Urinary bladder (tissue), 4 donors: ENCODE data around the gene EMP3. TPM values are rescaled to one million over a fixed set of nuclear protein-coding genes. Genes with fewer than 3 reads are reported as not detected.
A peak's percentile ranks its signal among the peaks of the same experiment; 100 is the strongest.
"Not testable (repeated sequence)": the region's sequence is repeated elsewhere in the genome, so short reads cannot be mapped to it uniquely, and the experiment has no call there.

ENCODE experiments used
- DNase-seq: peaks from one replicate; pipeline ENCODE4 v3.0.0-alpha.2; 2015; ENCODE audit errors: extremely low spot score
- H3K27ac ChIP-seq: one replicate; pipeline ENCODE4 v1.5.1; 2013; ENCODE audit warnings: low read depth, mild to moderate bottlenecking, moderate library complexity
- H3K36me3 ChIP-seq: one replicate; pipeline ENCODE4 v1.6.1; 2013; ENCODE audit warnings: mild to moderate bottlenecking, moderate library complexity; ENCODE audit not compliant: insufficient read depth
- H3K4me1 ChIP-seq: one replicate; pipeline ENCODE4 v1.6.1; 2013; ENCODE audit warnings: mild to moderate bottlenecking, moderate library complexity; ENCODE audit not compliant: insufficient read depth
- H3K4me3 ChIP-seq: one replicate; pipeline ENCODE4 v1.5.1; 2013; ENCODE audit warnings: low read depth, low read length
- WGBS: extraction: QIAGEN DNeasy Blood & Tissue Kit; methylation state at CpG from one replicate; pipeline ENCODE4 v1.1.7; 2013; 5-methylcytosine and 5-hydroxymethylcytosine counted together
- polyA plus RNA-seq: library from polyadenylated mRNA; stranded (reverse); fragments of 200-250 nt; gene quantifications from one replicate; pipeline ENCODE4 v1.2.3, GENCODE V29; 2013
- total RNA-seq: library from RNA; depleted of rRNA; stranded (reverse); fragments of >200 nt; gene quantifications from one replicate; pipeline ENCODE4 v1.2.3, GENCODE V29; 2014
- donor health status: healthy with polysubstance abuse.
- donor health status: healthy.

EMP3 gene
- total and polyA plus RNA-seq, 2 donors = 81.3 to 159 TPM

DNA sequence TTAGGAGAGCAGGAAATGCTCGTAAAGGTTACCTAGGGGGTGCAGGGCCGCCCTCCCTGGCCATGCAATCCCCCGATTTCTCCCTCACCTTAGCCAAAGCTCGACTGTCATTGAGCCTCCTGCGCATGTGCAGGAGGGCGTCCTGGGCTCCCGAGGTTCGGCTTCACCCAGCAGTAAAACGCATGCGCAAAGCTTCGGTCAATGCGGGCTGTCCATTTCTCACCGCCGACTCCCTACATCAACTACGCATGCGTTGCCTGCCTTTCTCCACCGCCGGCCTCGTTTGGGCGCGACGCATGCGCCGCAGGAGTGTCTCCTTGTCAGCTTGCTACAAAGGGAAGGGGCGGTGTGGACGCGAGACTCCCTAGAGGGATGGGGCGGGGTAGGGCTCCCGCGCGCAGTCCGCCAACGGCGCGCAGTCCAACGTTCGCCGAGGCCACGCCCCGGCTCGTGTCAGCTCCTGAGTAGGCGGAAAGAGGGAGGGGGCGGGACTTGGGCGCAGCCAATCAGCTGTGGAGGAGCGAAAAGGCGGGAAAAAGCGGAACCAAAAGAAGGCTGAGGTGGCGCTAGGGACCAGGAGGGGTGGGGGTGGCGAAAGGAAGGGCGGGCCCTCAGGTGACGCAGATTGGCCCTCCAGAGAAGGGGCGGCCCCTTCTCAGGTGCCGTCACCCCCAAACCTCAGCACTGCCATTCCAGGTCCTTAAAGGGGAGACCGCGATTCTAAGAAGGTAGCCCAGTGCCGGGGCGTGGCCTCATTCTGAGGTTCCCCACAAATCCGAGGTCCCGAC is 38.7 kb downstream of the EMP3 start, which contains the start of the genes SYNGR4 and TMEM143:
TSS of gene SYNGR4 (plus strand) at position 558 of the 788 bp plus-strand sequence. CDS start 1,476 bp downstream, outside the sequence.
TSS of gene TMEM143 (minus strand) at position 131 of the 788 bp plus-strand sequence. CDS start at position 111, 20 bp downstream.
- Histone ChIP-seq H3K4me1 (no peaks in the 10 kb centered on the region), H3K4me3 (peak within 1 kb of the TSS; percentile 54), H3K36me3 (no peaks in the 10 kb centered on the region), H3K27ac (peak within 1 kb of the TSS; percentile 92)
- WGBS = under 1% methylated on average over 59 of the region's 59 CpGs
- peak; percentile 100 for DNase-seq

DNA sequence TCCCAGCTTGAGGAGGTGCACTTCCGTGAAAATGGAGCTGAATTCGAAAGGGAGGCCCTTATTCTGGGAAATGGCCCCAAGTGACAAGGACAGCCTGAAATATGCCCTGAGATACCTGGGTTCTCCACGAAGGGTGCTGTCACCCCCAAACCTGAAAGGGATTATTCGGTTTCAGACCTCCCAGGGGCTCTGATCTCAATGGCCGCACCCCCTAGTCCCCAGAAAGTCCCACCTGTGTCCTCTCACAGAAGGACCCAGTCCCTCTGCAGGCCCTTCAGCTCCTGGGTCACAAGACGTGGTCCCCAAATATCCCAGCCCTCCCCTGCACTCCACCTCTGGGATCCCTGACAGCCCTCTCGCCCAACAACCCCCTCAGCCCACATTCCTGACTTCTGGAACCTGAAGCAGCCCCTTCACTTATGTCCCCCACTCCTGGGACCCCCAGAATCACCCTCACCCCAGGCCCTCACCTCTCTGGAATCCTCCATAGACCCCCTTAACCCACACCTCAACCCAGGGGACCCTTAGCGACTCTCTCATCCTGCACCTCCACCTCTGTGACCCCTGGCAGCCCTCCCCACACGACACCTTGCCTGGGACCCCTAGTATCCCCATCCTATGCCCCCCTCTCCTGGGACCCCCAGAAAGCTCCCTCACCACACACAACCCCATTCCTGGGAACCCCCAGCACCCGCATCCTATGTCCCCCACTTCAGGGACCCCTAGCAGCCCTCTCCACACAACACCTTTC is 39.4 kb downstream of the EMP3 start:
- no peak overlapping the region for H3K4me3 ChIP-seq
- WGBS = 65% methylated on average over 10 of the region's 10 CpGs
- no peaks in the 10 kb centered on the region for H3K4me1 ChIP-seq
- H3K27ac ChIP-seq = no peak overlapping the region
- no peak for DNase-seq
- H3K36me3 ChIP-seq = no peaks in the 10 kb centered on the region

- no peaks in the 10 kb centered on the region for H3K36me3 ChIP-seq
- DNase-seq = no peak
- H3K4me1 ChIP-seq = no peaks in the 10 kb centered on the region
- 91% methylated on average over 11 of the region's 11 CpGs for WGBS
- H3K4me3 ChIP-seq = no peak overlapping the region
- H3K27ac ChIP-seq = no peak overlapping the region
These were observed 40.2 kb downstream of the EMP3 start for GRCh38 chr19:48365602-48366001.

DNA sequence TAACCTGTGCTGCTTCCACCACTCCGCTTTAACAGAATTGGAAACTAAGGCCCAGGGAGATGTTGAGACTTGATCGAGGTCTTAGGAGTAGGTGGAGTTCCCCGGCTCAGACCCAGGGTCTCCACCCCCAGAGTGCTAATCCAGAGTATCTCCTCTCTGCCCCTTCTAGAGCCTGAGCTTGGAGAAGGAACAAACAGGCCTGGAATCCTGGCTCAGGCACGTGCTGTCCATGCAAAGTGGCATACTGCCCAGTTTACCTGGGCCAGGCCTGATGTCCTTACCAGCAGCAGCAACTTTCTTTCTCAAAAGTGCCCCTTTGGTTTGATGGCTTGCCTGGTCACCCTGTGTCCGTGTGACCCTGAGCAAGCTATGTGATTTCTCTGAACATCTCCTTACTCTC is 42.5 kb downstream of the EMP3 start:
- no peaks in the 10 kb centered on the region for H3K36me3 ChIP-seq
- no peaks in the 10 kb centered on the region for H3K4me1 ChIP-seq
- DNase-seq = no peak
- H3K27ac ChIP-seq = no peak overlapping the region
- 66% methylated on average over 5 of the region's 5 CpGs for WGBS
- no peak overlapping the region for H3K4me3 ChIP-seq

DNA sequence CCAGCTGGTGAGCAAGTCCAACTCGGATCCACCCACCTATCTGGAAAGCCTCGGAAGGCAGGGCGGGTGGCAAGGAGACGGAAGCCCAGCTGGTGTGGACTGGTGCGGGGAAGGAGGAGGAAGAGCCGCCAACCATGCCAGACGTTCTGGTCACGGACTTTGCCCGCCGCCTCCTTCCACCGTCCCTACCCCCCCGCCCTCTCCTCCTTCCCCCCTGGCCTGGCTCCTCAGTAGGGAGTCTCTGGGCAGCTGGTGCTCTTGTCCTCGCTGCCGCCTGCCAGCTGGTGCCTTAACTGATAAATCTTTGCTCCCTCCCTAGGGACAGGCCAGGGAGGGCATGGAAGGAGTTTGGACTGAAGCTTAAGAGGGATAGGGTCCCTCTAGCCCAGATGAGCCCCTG is 43.6 kb downstream of the EMP3 start:
- DNase-seq = no peak
- no peak overlapping the region for H3K4me3 ChIP-seq
- no peaks in the 10 kb centered on the region for H3K4me1 ChIP-seq
- WGBS = 78% methylated on average over 14 of the region's 14 CpGs
- no peaks in the 10 kb centered on the region for H3K36me3 ChIP-seq
- no peak overlapping the region for H3K27ac ChIP-seq

DNA sequence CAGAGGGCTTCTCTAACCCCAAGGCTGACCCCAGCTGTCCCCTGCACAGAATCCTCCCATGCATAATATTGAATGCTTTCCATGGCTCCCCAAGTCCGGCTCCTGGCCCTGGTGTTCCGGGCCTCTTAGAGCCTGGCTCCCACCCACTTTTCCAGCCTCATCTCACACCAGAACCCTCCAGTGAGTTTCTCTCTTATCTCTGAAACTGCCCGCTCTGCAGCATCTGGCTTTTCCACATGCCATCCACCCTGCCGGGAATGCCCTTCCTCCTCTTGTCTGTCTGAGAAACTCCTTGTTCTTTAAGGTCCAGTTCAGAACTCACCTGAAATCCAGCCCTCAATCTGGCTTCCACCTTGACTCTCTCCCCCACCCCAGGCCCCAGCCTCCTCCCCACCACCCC is 45.6 kb downstream of the EMP3 start:
- Histone ChIP-seq H3K36me3 (no peaks in the 10 kb centered on the region), H3K4me1 (no peaks in the 10 kb centered on the region), H3K27ac (no peak overlapping the region), H3K4me3 (no peak overlapping the region)
- no peak for DNase-seq
- WGBS = 73% methylated on average over 4 of the region's 4 CpGs

- DNase-seq = no peak
- Histone ChIP-seq H3K4me3 (no peak overlapping the region), H3K36me3 (no peaks in the 10 kb centered on the region), H3K27ac (no peak overlapping the region), H3K4me1 (no peaks in the 10 kb centered on the region)
- 61% methylated on average over 7 of the region's 7 CpGs for WGBS
These were observed 46.0 kb downstream of the EMP3 start for GRCh38 chr19:48371367-48371766.

GRCh38 chr19:48371771-48372170 is 46.4 kb downstream of the EMP3 start:
- H3K4me3 ChIP-seq, H3K4me1 ChIP-seq, H3K36me3 ChIP-seq, H3K27ac ChIP-seq, DNase-seq: not testable (repeated sequence)
- 93% methylated on average over 5 of the region's 5 CpGs for WGBS

- Histone ChIP-seq H3K4me1 (no peaks in the 10 kb centered on the region), H3K36me3 (no peaks in the 10 kb centered on the region), H3K4me3 (no peak overlapping the region), H3K27ac (no peak overlapping the region)
- DNase-seq = peak; percentile 29
- WGBS = 59% methylated on average over 4 of the region's 4 CpGs
These were observed 47.6 kb downstream of the EMP3 start for GRCh38 chr19:48372904-48373303.

GRCh38 chr19:48373567-48373966 is 48.2 kb downstream of the EMP3 start:
- no peak for DNase-seq
- no peaks in the 10 kb centered on the region for H3K36me3 ChIP-seq
- no peak overlapping the region for H3K27ac ChIP-seq
- no peaks in the 10 kb centered on the region for H3K4me1 ChIP-seq
- 87% methylated on average over 11 of the region's 11 CpGs for WGBS
- H3K4me3 ChIP-seq = no peak overlapping the region

DNA sequence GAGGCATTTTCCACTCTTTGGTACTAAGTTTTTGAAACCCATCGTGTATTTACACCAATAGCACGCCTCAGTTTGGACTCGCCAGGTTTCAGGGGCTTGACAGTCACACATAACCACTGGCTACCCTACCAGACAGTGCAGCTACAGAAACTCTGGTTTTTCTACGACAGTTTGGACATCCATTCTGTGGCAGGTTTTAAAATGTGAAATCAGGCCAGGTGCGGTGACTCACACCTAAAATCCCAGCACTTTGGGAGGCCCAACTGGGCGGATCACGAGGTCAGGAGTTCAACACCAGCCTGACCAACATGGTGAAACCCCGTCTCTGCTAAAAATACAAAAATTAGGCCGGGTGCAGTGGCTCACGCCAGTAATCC is 52.8 kb downstream of the EMP3 start:
- 91% methylated on average over 10 of the region's 10 CpGs for WGBS
- H3K4me3 ChIP-seq = no peak overlapping the region
- no peaks in the 10 kb centered on the region for H3K36me3 ChIP-seq
- H3K4me1 ChIP-seq = no peaks in the 10 kb centered on the region
- no peak overlapping the region for H3K27ac ChIP-seq
- no peak for DNase-seq

GRCh38 chr19:48379058-48379457 is 53.7 kb downstream of the EMP3 start:
- H3K4me1 ChIP-seq = no peaks in the 10 kb centered on the region
- 80% methylated on average over 5 of the region's 5 CpGs for WGBS
- H3K27ac ChIP-seq = no peak overlapping the region
- peaks cover 3% of the 10 kb centered on the region for H3K36me3 ChIP-seq
- DNase-seq = no peak
- H3K4me3 ChIP-seq = no peak overlapping the region
